ENCODE data around the gene FURIN.
A peak's percentile ranks its signal among the peaks of the same experiment; 100 is the strongest.

The FURIN gene

DNA sequence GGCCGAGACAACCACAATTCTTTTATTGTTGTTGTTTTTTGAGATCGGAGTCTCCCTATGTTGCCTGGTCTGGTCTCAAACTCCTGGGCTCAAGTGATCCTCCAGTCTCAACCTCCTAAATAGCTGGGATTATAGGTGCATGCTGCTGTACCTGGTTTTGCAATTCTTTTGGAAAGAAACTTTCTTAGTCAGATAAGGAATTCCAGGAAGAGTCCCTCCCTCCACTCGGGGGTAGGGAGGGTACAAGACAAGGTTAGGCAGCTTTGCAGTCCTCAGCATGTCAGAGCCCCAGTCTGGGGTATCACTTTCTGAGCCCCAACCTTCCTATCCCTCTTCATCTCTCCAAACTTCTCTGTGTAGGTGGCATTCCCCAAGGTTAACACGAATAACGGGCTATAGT is 33.8 kb upstream of the FURIN start:
- ChIA-PET CTCF (interaction anchor here (2.3 kb wide), 1 partner anchor 8 kb away, joined by 5 read pairs; no protein-coding TSS in a partner anchor), POLR2A (no interaction called here)
- H3K9me3 ChIP-seq (ENCODE audit: control extremely low read depth in 1 of 5, control insufficient read depth in 4 of 5, insufficient read depth in 2 of 5, low read depth in 1 of 5, low read length in 4 of 5) = no peaks in the 10 kb centered on the region
- no peaks in the 10 kb centered on the region for H3K27me3 ChIP-seq (replicated peaks in 2 of 5; ENCODE audit: control insufficient read depth in 4 of 5, insufficient read depth in 5 of 5, low read length in 4 of 5)
- peaks cover 9 to 50% (median 45%) of the 10 kb centered on the region in 4 experiments for H3K4me1 ChIP-seq (ENCODE audit: control extremely low read depth in 1 of 4, control insufficient read depth in 4 of 4, insufficient read depth in 4 of 4, low read length in 3 of 4)
- no peak overlapping the region for H3K4me3 ChIP-seq (ENCODE audit: control insufficient read depth in 1 of 7, extremely low read depth in 1 of 7, insufficient read depth in 4 of 7, low read depth in 2 of 7, low read length in 6 of 7)
- no peak overlapping the region for H3K27ac ChIP-seq (ENCODE audit: insufficient read depth in 1 of 2, low read depth in 1 of 2, low read length in 2 of 2, poor library complexity in 1 of 2, severe bottlenecking in 2 of 2)
- H3K36me3 ChIP-seq (ENCODE audit: control insufficient read depth in 4 of 4, insufficient read depth in 4 of 4, low read length in 3 of 4) = no peaks in the 10 kb centered on the region
- no peak for DNase-seq
- WGBS (ENCODE audit: insufficient coverage) = 88% methylated on average over 4 of the region's 5 CpGs

DNA sequence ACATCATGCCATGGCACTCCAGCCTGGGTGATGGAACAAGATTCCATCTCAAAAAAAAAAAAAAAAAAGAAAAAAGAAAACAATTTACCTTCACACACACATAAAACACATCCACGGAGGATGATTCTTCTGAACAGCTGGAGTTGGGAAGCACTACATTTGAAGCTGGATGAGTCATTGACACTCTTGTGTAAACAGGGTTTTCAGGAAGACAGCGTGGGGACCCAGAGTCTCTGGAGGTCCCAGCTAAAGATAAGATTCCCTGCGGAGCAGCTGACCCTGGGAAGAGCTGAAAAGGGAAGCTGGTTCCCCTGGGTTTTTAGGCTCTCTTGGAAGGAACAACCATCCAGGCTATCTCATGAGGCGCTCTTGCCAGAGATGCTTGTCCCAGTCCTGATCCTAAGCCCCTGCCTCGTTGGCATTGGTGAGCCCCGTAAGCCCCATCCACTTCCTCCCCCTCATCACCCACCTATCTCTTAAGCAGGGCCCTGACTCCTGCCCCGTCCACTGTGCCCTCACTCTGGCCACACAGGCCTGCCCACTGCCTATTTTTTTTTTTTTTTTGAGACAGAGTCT is 32.0 kb upstream of the FURIN start:
- no peak for DNase-seq
- Histone ChIP-seq H3K4me3 (ENCODE audit: control insufficient read depth in 1 of 7, extremely low read depth in 1 of 7, insufficient read depth in 4 of 7, low read depth in 2 of 7, low read length in 6 of 7) (no peak overlapping the region), H3K27me3 (replicated peaks in 2 of 5; ENCODE audit: control insufficient read depth in 4 of 5, insufficient read depth in 5 of 5, low read length in 4 of 5) (no peaks in the 10 kb centered on the region), H3K36me3 (ENCODE audit: control insufficient read depth in 4 of 4, insufficient read depth in 4 of 4, low read length in 3 of 4) (no peaks in the 10 kb centered on the region), H3K4me1 (ENCODE audit: control extremely low read depth in 1 of 4, control insufficient read depth in 4 of 4, insufficient read depth in 4 of 4, low read length in 3 of 4) (peaks cover 4 to 51% (median 45%) of the 10 kb centered on the region in 4 experiments), H3K9me3 (ENCODE audit: control extremely low read depth in 1 of 5, control insufficient read depth in 4 of 5, insufficient read depth in 2 of 5, low read depth in 1 of 5, low read length in 4 of 5) (no peaks in the 10 kb centered on the region), H3K27ac (ENCODE audit: insufficient read depth in 1 of 2, low read depth in 1 of 2, low read length in 2 of 2, poor library complexity in 1 of 2, severe bottlenecking in 2 of 2) (no peak overlapping the region)
- ChIA-PET POLR2A (interaction anchor here (1.0 kb wide), 1 partner anchor 35 kb away, joined by 4 read pairs; no protein-coding TSS in a partner anchor), CTCF (interaction anchor here (0.6 to 0.7 kb wide), 2 partner anchors 15 to 95 kb away, joined by 3 read pairs; no protein-coding TSS in a partner anchor)
- WGBS (ENCODE audit: insufficient coverage) = 97% methylated on average over 6 of the region's 7 CpGs

DNA sequence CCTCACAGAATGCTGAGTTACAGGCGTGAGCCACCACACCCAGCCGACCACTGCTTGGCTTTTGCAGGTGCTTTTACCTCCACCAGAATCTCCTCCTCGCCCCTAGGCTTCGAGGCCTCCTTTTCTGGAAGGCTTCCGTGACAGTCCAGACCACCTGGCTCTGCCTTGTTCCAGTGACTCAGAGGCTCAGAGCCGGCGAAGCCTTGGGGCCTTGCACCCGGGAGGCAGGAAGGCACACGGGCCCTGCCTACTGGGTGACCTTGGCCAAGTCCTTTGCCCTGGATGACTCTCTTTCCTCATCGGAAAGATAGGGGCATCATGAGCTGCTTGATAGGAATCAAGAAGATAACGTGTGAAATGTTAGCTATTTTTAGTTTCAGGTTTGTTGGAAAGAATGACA is 31.3 kb upstream of the FURIN start:
- Histone ChIP-seq H3K27ac (ENCODE audit: insufficient read depth in 1 of 2, low read depth in 1 of 2, low read length in 2 of 2, poor library complexity in 1 of 2, severe bottlenecking in 2 of 2) (no peak overlapping the region), H3K27me3 (replicated peaks in 2 of 5; ENCODE audit: control insufficient read depth in 4 of 5, insufficient read depth in 5 of 5, low read length in 4 of 5) (no peaks in the 10 kb centered on the region), H3K9me3 (ENCODE audit: control extremely low read depth in 1 of 5, control insufficient read depth in 4 of 5, insufficient read depth in 2 of 5, low read depth in 1 of 5, low read length in 4 of 5) (no peaks in the 10 kb centered on the region), H3K4me1 (ENCODE audit: control extremely low read depth in 1 of 4, control insufficient read depth in 4 of 4, insufficient read depth in 4 of 4, low read length in 3 of 4) (peaks cover 4 to 48% (median 45%) of the 10 kb centered on the region in 4 experiments), H3K4me3 (ENCODE audit: control insufficient read depth in 1 of 7, extremely low read depth in 1 of 7, insufficient read depth in 4 of 7, low read depth in 2 of 7, low read length in 6 of 7) (no peak overlapping the region), H3K36me3 (ENCODE audit: control insufficient read depth in 4 of 4, insufficient read depth in 4 of 4, low read length in 3 of 4) (no peaks in the 10 kb centered on the region)
- ChIA-PET POLR2A (no interaction called here), CTCF (interaction anchor here (0.9 to 4.7 kb wide), 7 partner anchors 9 to 94 kb away, joined by 3 to 28 read pairs (median 3); partner anchors contain the start of genes FES and FURIN)
- DNase-seq = no peak
- 96% methylated on average over 10 of the region's 11 CpGs for WGBS (ENCODE audit: insufficient coverage)

DNA sequence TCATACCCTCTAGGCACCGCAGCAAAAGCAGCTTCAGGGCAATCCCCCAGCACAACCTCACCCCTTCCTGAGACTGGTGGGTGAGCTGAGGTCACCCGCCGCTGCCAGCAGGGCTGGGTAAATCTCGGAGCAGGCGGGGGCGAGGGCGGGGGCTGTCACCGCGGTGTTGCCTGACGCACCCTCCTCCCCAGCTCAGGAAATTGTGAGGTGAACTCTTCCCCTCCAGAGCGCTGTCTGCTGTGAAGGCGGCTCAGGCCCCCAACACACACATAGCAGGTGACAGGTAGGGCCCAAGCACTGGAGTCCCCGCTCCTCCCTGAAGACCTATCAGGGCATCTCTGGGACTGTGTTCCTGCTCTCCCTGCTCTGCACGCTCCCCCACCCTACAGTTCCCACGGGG is 30.2 kb upstream of the FURIN start:
- Histone ChIP-seq H3K4me3 (ENCODE audit: control insufficient read depth in 1 of 7, extremely low read depth in 1 of 7, insufficient read depth in 4 of 7, low read depth in 2 of 7, low read length in 6 of 7) (peak overlapping the region in 2 of 7 experiments; percentile 31 to 40), H3K9me3 (ENCODE audit: control extremely low read depth in 1 of 5, control insufficient read depth in 4 of 5, insufficient read depth in 2 of 5, low read depth in 1 of 5, low read length in 4 of 5) (no peaks in the 10 kb centered on the region), H3K27ac (ENCODE audit: insufficient read depth in 1 of 2, low read depth in 1 of 2, low read length in 2 of 2, poor library complexity in 1 of 2, severe bottlenecking in 2 of 2) (no peak overlapping the region), H3K4me1 (ENCODE audit: control extremely low read depth in 1 of 4, control insufficient read depth in 4 of 4, insufficient read depth in 4 of 4, low read length in 3 of 4) (peaks cover 4 to 48% (median 45%) of the 10 kb centered on the region in 4 experiments), H3K27me3 (replicated peaks in 2 of 5; ENCODE audit: control insufficient read depth in 4 of 5, insufficient read depth in 5 of 5, low read length in 4 of 5) (no peaks in the 10 kb centered on the region), H3K36me3 (ENCODE audit: control insufficient read depth in 4 of 4, insufficient read depth in 4 of 4, low read length in 3 of 4) (no peaks in the 10 kb centered on the region)
- CTCF ChIA-PET = interaction anchor here (1.1 to 4.7 kb wide), 7 partner anchors 13 to 93 kb away, joined by 3 to 28 read pairs (median 5); partner anchors contain the start of genes FES and FURIN
- WGBS (ENCODE audit: insufficient coverage) = 3% methylated on average over 11 of the region's 15 CpGs
- POLR2A ChIA-PET = interaction anchor here (0.8 to 1.5 kb wide), 5 partner anchors 8 to 33 kb away, joined by 3 to 6 read pairs (median 4); no protein-coding TSS in a partner anchor
- peak; percentile 83 to 96 (median 96) for DNase-seq

DNA sequence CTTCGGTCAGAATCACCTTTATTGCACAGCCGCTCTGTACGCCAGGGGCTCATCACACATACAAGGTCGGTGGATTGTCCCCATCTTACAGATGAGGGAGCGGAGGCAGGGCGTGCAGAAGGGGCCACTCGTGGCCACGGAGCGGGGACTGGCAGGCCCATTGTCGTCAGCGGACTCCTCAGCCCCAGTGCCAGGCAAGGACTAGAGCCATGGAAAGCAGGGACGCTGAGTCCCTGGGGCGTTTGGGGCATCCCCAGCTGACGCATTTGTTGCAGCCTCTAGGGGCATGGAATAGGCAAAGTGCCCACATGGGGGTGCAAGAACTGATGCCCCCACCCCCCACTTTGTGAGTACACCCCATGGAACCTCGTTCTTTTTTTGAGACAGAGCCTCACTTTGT is 29.8 kb upstream of the FURIN start:
- Histone ChIP-seq H3K27me3 (replicated peaks in 2 of 5; ENCODE audit: control insufficient read depth in 4 of 5, insufficient read depth in 5 of 5, low read length in 4 of 5) (no peaks in the 10 kb centered on the region), H3K4me1 (ENCODE audit: control extremely low read depth in 1 of 4, control insufficient read depth in 4 of 4, insufficient read depth in 4 of 4, low read length in 3 of 4) (peaks cover 4 to 48% (median 45%) of the 10 kb centered on the region in 4 experiments), H3K36me3 (ENCODE audit: control insufficient read depth in 4 of 4, insufficient read depth in 4 of 4, low read length in 3 of 4) (peaks cover 0 to 3% (median 0%) of the 10 kb centered on the region in 4 experiments), H3K27ac (ENCODE audit: insufficient read depth in 1 of 2, low read depth in 1 of 2, low read length in 2 of 2, poor library complexity in 1 of 2, severe bottlenecking in 2 of 2) (no peak overlapping the region), H3K4me3 (ENCODE audit: control insufficient read depth in 1 of 7, extremely low read depth in 1 of 7, insufficient read depth in 4 of 7, low read depth in 2 of 7, low read length in 6 of 7) (peak overlapping the region in 2 of 7 experiments; percentile 31 to 40), H3K9me3 (ENCODE audit: control extremely low read depth in 1 of 5, control insufficient read depth in 4 of 5, insufficient read depth in 2 of 5, low read depth in 1 of 5, low read length in 4 of 5) (no peaks in the 10 kb centered on the region)
- ChIA-PET POLR2A (interaction anchor here (0.8 to 1.5 kb wide), 5 partner anchors 8 to 32 kb away, joined by 3 to 6 read pairs (median 4); no protein-coding TSS in a partner anchor), CTCF (interaction anchor here (1.1 to 4.7 kb wide), 9 partner anchors 11 to 99 kb away, joined by 3 to 28 read pairs (median 5); partner anchors contain the start of genes FES and FURIN)
- DNase-seq = no peak
- 80% methylated on average over 10 of the region's 15 CpGs for WGBS (ENCODE audit: insufficient coverage)

DNA sequence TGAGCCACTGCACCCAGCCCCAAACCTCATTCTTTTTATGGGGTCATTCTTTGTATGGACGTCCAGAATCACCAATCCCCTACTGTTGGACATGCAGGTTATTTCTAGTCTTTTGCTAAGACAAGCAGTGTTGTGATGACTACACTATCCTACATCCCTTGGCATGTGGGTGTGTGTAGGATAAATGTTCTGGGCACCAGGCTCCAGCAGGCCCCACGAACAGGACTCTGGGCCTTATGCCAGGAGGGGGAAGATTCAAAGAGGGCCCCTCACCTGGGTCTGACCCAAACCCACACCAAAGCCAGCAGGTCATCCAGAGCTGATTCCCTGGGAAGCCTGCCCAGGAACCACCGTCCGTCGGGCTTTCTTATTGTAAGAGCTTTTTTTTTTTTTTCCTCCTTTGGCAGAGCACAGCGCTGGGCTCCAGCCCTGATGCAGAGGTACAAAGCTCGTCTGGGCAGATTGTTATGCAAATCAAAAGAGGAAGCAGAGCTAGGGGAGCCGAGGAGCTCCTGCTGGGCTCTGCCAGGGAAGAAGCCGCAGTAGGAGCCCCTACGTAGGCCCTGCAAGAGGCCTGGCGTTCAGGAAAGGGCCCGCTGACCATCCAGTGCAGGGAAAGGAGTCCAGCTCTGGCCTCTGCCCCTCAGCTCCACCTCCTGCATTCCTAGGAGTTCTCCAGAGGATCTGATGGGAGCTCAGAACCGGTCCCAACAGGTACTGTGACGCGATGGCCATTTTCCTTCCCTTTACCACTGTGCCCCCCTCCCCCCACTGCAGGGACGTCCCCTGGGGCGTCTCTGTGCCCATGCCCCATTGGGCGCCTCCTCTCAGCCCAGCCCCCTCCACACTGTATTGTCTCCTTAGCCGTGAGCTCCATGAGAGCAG is 29.0 kb upstream of the FURIN start:
- Histone ChIP-seq H3K27me3 (replicated peaks in 2 of 5; ENCODE audit: control insufficient read depth in 4 of 5, insufficient read depth in 5 of 5, low read length in 4 of 5) (no peaks in the 10 kb centered on the region), H3K27ac (ENCODE audit: insufficient read depth in 1 of 2, low read depth in 1 of 2, low read length in 2 of 2, poor library complexity in 1 of 2, severe bottlenecking in 2 of 2) (peak overlapping the region; percentile 59 to 76), H3K9me3 (ENCODE audit: control extremely low read depth in 1 of 5, control insufficient read depth in 4 of 5, insufficient read depth in 2 of 5, low read depth in 1 of 5, low read length in 4 of 5) (no peaks in the 10 kb centered on the region), H3K4me1 (ENCODE audit: control extremely low read depth in 1 of 4, control insufficient read depth in 4 of 4, insufficient read depth in 4 of 4, low read length in 3 of 4) (peaks cover 4 to 52% (median 46%) of the 10 kb centered on the region in 4 experiments), H3K36me3 (ENCODE audit: control insufficient read depth in 4 of 4, insufficient read depth in 4 of 4, low read length in 3 of 4) (peaks cover 0 to 3% (median 0%) of the 10 kb centered on the region in 4 experiments), H3K4me3 (ENCODE audit: control insufficient read depth in 1 of 7, extremely low read depth in 1 of 7, insufficient read depth in 4 of 7, low read depth in 2 of 7, low read length in 6 of 7) (peak overlapping the region in 6 of 7 experiments; percentile 45 to 77 (median 58))
- peak; percentile 65 to 89 (median 86) for DNase-seq
- POLR2A ChIA-PET = interaction anchor here (0.6 to 1.9 kb wide), 8 partner anchors 10 to 46 kb away, joined by 3 to 7 read pairs (median 4); no protein-coding TSS in a partner anchor
- CTCF ChIA-PET = interaction anchor here (0.7 to 4.7 kb wide), 14 partner anchors 9 to 433 kb away, joined by 3 to 28 read pairs (median 5); partner anchors contain the start of genes FES and FURIN
- WGBS (ENCODE audit: insufficient coverage) = 12% methylated on average over 17 of the region's 19 CpGs
